H9 (cell line): Measurements from ENCODE around the gene EDC3. TPM values are rescaled to one million over a fixed set of nuclear protein-coding genes. Genes with fewer than 3 reads are reported as not detected.
"Not testable (repeated sequence)": the region's sequence is repeated elsewhere in the genome, so short reads cannot be mapped to it uniquely, and the experiment has no call there.

Experiments
- DNase-seq: peaks from one replicate; pipeline ENCODE4 v3.0.0-alpha.2; 2017
- H2AFZ ChIP-seq: one replicate; pipeline ENCODE4 v1.6.1; 2013; ENCODE audit warnings: mild to moderate bottlenecking, low read length, control low read depth, moderate library complexity
- H2AK5ac ChIP-seq: 2 replicates; pipeline ENCODE4 v1.6.1; 2013; ENCODE audit warnings: low read length, control low read depth, mixed read lengths; ENCODE audit not compliant: insufficient read length
- H2BK120ac ChIP-seq: one replicate; pipeline ENCODE4 v1.6.1; 2013; ENCODE audit warnings: low read depth, mild to moderate bottlenecking, low read length, control low read depth, inconsistent platforms; ENCODE audit not compliant: poor library complexity, severe bottlenecking
- H2BK12ac ChIP-seq: 2 replicates; pipeline ENCODE4 v1.6.1; 2013; ENCODE audit warnings: low read length, control low read depth, mixed read lengths, low read depth; ENCODE audit not compliant: insufficient read length
- H2BK15ac ChIP-seq: 2 replicates; pipeline ENCODE4 v1.6.1; 2013; ENCODE audit warnings: low read depth, low read length, control low read depth
- H2BK20ac ChIP-seq: one replicate; pipeline ENCODE4 v1.6.1; 2013; ENCODE audit warnings: low read depth, mild to moderate bottlenecking, low read length, control low read depth, inconsistent platforms; ENCODE audit not compliant: poor library complexity, severe bottlenecking
- H2BK5ac ChIP-seq: 2 replicates; pipeline ENCODE4 v1.6.1; 2013; ENCODE audit warnings: low read length, control low read depth, mixed read lengths; ENCODE audit not compliant: insufficient read length
- H3K14ac ChIP-seq: 2 replicates; pipeline ENCODE4 v1.6.1; 2013; ENCODE audit warnings: low read length, control low read depth; ENCODE audit not compliant: insufficient read depth
- H3K18ac ChIP-seq: 2 replicates; pipeline ENCODE4 v1.6.1; 2013; ENCODE audit warnings: low read depth, mild to moderate bottlenecking, mixed read lengths, low read length, control low read depth; ENCODE audit not compliant: insufficient read length
- H3K23ac ChIP-seq: 2 replicates; pipeline ENCODE4 v1.6.1; 2013; ENCODE audit warnings: low read length, control low read depth, mixed read lengths, low read depth; ENCODE audit not compliant: insufficient read length
- H3K23me2 ChIP-seq: 2 replicates; pipeline ENCODE4 v1.6.1; 2013; ENCODE audit warnings: low read depth, mild to moderate bottlenecking, mixed read lengths, low read length, control low read depth; ENCODE audit not compliant: insufficient read length, poor library complexity, severe bottlenecking
- H3K27ac ChIP-seq: 2 replicates; pipeline ENCODE4 v1.5.1; 2013; ENCODE audit warnings: low read length, control low read depth, mixed read lengths, low read depth; ENCODE audit not compliant: insufficient read length
- H3K27me3 ChIP-seq: 2 replicates; pipeline ENCODE4 v1.6.1; 2013; ENCODE audit warnings: low read length, control low read depth, inconsistent platforms; ENCODE audit not compliant: insufficient read depth
- H3K4ac ChIP-seq: 2 replicates; pipeline ENCODE4 v1.6.1; 2013; ENCODE audit warnings: low read depth, mild to moderate bottlenecking, control low read depth, inconsistent platforms, low read length, moderate library complexity
- H3K4me1 ChIP-seq: 2 replicates; pipeline ENCODE4 v1.6.1; 2013; ENCODE audit warnings: low read length, control low read depth, inconsistent platforms; ENCODE audit not compliant: insufficient read depth
- H3K4me2 ChIP-seq: 2 replicates; pipeline ENCODE4 v1.6.1; 2013; ENCODE audit warnings: low read length, control low read depth, mixed read lengths; ENCODE audit not compliant: insufficient read length, insufficient read depth
- H3K56ac ChIP-seq: 2 replicates; pipeline ENCODE4 v1.6.1; 2013; ENCODE audit warnings: low read depth, mild to moderate bottlenecking, mixed read lengths, low read length, control low read depth; ENCODE audit not compliant: insufficient read length
- H3K79me1 ChIP-seq: 2 replicates; pipeline ENCODE4 v1.6.1; 2013; ENCODE audit warnings: low read depth, mild to moderate bottlenecking, moderate library complexity, low read length, control low read depth, inconsistent platforms; ENCODE audit not compliant: insufficient read depth, poor library complexity, severe bottlenecking
- H3K79me2 ChIP-seq: 2 replicates; pipeline ENCODE4 v1.6.1; 2013; ENCODE audit warnings: low read length, control low read depth, inconsistent platforms; ENCODE audit not compliant: insufficient read depth
- H3K9ac ChIP-seq: 2 replicates; pipeline ENCODE4 v1.6.1; 2013; ENCODE audit warnings: low read length, control low read depth, mixed read lengths; ENCODE audit not compliant: insufficient read length; ENCODE audit errors: extremely low read depth
- H3K9me3 ChIP-seq: one replicate; pipeline ENCODE4 v1.6.1; 2013; ENCODE audit warnings: low read depth, low read length, inconsistent platforms; ENCODE audit not compliant: control insufficient read depth
- H3T11ph ChIP-seq: one replicate; pipeline ENCODE4 v1.6.1; 2013; ENCODE audit warnings: mild to moderate bottlenecking, low read length, control low read depth, inconsistent platforms
- H4K20me1 ChIP-seq: one replicate; pipeline ENCODE4 v1.6.1; 2013; ENCODE audit not compliant: control insufficient read depth, insufficient read length, insufficient read depth
- H4K5ac ChIP-seq: 2 replicates; pipeline ENCODE4 v1.6.1; 2013; ENCODE audit warnings: low read depth, mild to moderate bottlenecking, mixed read lengths, low read length, control low read depth; ENCODE audit not compliant: insufficient read length
- H4K8ac ChIP-seq: replicated peaks from 2 replicates; pipeline ENCODE4 v1.6.1; 2013; ENCODE audit warnings: low read length, control low read depth, mixed read lengths, low read depth; ENCODE audit not compliant: insufficient read length
- H4K91ac ChIP-seq: 2 replicates; pipeline ENCODE4 v1.6.1; 2013; ENCODE audit warnings: low read depth, mild to moderate bottlenecking, moderate library complexity, mixed read lengths, low read length, control low read depth; ENCODE audit not compliant: insufficient read length
- H3K27ac Mint-ChIP-seq, 3 experiments: 2 replicates in 2 of 3; 3 replicates in 1 of 3; pipeline ENCODE4 v1.8.0; 2020 to 2021; ENCODE audit warnings: mixed read lengths in 3 of 3, mild to moderate bottlenecking in 1 of 3, moderate library complexity in 1 of 3
- H3K27me3 Mint-ChIP-seq: 2 replicates; pipeline ENCODE4 v1.8.0; 2021; ENCODE audit warnings: low read depth, mild to moderate bottlenecking, moderate library complexity, mixed read lengths
- H3K36me3 Mint-ChIP-seq, 3 experiments: 2 replicates in 2 of 3; 3 replicates in 1 of 3; pipeline ENCODE4 v1.8.0; 2020 to 2021; ENCODE audit warnings: low read depth in 3 of 3, mixed read lengths in 3 of 3; ENCODE audit not compliant: insufficient read depth in 1 of 3
- H3K4me1 Mint-ChIP-seq, 2 experiments: 2 replicates each; pipeline ENCODE4 v1.8.0; 2020; ENCODE audit warnings: mixed read lengths in 2 of 2
- H3K4me3 Mint-ChIP-seq, 2 experiments: 2 replicates in 1 of 2; 3 replicates in 1 of 2; pipeline ENCODE4 v1.8.0; 2020 to 2021; ENCODE audit warnings: mild to moderate bottlenecking in 2 of 2, mixed read lengths in 2 of 2, moderate library complexity in 1 of 2
- H3K9me3 Mint-ChIP-seq, 2 experiments: 2 replicates in 1 of 2; 3 replicates in 1 of 2; pipeline ENCODE4 v1.8.0; 2020; ENCODE audit warnings: mild to moderate bottlenecking in 2 of 2, mixed read lengths in 2 of 2, moderate library complexity in 1 of 2
- WGBS: extraction: QIAGEN DNeasy Blood & Tissue Kit; methylation state at CpG from one replicate; pipeline ENCODE4 v1.1.7; 2013; ENCODE audit warnings: missing lambda C conversion rate, low lambda C conversion rate, mixed read lengths; ENCODE audit not compliant: insufficient read length; ENCODE audit errors: extremely low coverage; 5-methylcytosine and 5-hydroxymethylcytosine counted together
- total RNA-seq: library from RNA; stranded (reverse); gene quantifications from 2 replicates; pipeline ENCODE4 v1.2.1, GENCODE V29; 2021
- TF ChIP-seq, protein P1 (sequence below): fragments of 200-600 bp; sonication (generic); conservative IDR thresholded peaks from 3 replicates; pipeline ENCODE4 v1.8.0; 2021; ENCODE audit warnings: antibody characterized with exemption, mild to moderate bottlenecking

EDC3 gene
- total RNA-seq, 1 experiment from 2014 or later: 60.5 TPM

- no peak overlapping the region for H2BK20ac ChIP-seq
- no peak overlapping the region for H3K4me3 Mint-ChIP-seq
- H3K27ac ChIP-seq: no peak overlapping the region
- no peak overlapping the region for H3T11ph ChIP-seq
- H2AK5ac ChIP-seq: no peak overlapping the region
- H3K27ac Mint-ChIP-seq: no peak overlapping the region
- no peak overlapping the region for H2AFZ ChIP-seq
- H3K36me3 Mint-ChIP-seq: peaks cover 28 to 68% (median 61%) of the 10 kb centered on the region in 3 experiments; a peak in 6 of 7 replicates
- H2BK120ac ChIP-seq: no peak overlapping the region
- no peak overlapping the region for H3K4ac ChIP-seq
- no peak overlapping the region for H3K9ac ChIP-seq
- TF ChIP-seq, protein P1, sequence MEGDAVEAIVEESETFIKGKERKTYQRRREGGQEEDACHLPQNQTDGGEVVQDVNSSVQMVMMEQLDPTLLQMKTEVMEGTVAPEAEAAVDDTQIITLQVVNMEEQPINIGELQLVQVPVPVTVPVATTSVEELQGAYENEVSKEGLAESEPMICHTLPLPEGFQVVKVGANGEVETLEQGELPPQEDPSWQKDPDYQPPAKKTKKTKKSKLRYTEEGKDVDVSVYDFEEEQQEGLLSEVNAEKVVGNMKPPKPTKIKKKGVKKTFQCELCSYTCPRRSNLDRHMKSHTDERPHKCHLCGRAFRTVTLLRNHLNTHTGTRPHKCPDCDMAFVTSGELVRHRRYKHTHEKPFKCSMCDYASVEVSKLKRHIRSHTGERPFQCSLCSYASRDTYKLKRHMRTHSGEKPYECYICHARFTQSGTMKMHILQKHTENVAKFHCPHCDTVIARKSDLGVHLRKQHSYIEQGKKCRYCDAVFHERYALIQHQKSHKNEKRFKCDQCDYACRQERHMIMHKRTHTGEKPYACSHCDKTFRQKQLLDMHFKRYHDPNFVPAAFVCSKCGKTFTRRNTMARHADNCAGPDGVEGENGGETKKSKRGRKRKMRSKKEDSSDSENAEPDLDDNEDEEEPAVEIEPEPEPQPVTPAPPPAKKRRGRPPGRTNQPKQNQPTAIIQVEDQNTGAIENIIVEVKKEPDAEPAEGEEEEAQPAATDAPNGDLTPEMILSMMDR: no peak
- H2BK5ac ChIP-seq: no peak overlapping the region
- H3K23me2 ChIP-seq: no peaks in the 10 kb centered on the region
- no peak overlapping the region for H3K4me2 ChIP-seq
- peak; percentile 23 for DNase-seq
- no peak overlapping the region for H4K8ac ChIP-seq
- no peak overlapping the region for H4K91ac ChIP-seq
- H4K5ac ChIP-seq: no peak overlapping the region
- no peaks in the 10 kb centered on the region for H3K79me1 ChIP-seq
- H2BK12ac ChIP-seq: no peak overlapping the region
- WGBS: no CpG with 5 or more reads among the region's 6 CpGs
- H2BK15ac ChIP-seq: no peak overlapping the region
- H3K14ac ChIP-seq: no peak overlapping the region
- no peak overlapping the region for H3K23ac ChIP-seq
- H3K18ac ChIP-seq: no peak overlapping the region
- no peaks in the 10 kb centered on the region for H3K4me1 Mint-ChIP-seq
- H3K9me3 Mint-ChIP-seq: no peaks in the 10 kb centered on the region
- H3K56ac ChIP-seq: no peak overlapping the region
- no peaks in the 10 kb centered on the region for H3K79me2 ChIP-seq
- no peaks in the 10 kb centered on the region for H3K9me3 ChIP-seq
- no peaks in the 10 kb centered on the region for H3K27me3 ChIP-seq
- no peaks in the 10 kb centered on the region for H3K4me1 ChIP-seq
- H3K27me3 Mint-ChIP-seq: no peaks in the 10 kb centered on the region; the same call in 1 of the 2 replicates
- no peaks in the 10 kb centered on the region for H4K20me1 ChIP-seq
These were observed 65.3 kb downstream of the EDC3 start for GRCh38 chr15:74630284-74631086.

DNA sequence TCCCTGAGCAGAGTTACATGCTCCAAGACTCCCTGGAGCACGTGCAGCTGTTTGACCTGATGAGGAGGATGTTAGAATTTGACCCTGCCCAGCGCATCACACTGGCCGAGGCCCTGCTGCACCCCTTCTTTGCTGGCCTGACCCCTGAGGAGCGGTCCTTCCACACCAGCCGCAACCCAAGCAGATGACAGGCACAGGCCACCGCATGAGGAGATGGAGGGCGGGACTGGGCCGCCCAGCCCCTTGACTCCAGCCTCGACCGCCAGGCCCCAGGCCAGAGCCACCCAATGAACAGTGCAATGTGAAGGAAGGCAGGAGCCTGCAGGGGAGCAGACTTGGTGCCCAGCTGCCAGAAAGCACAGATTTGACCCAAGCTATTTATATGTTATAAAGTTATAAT lies 66.1 kb downstream of the EDC3 start:
- H2AFZ ChIP-seq, H3K4me3 Mint-ChIP-seq, H3K23ac ChIP-seq, H3K18ac ChIP-seq, H2BK15ac ChIP-seq, H3K27ac ChIP-seq, H4K5ac ChIP-seq, H3K4me1 ChIP-seq, H2BK20ac ChIP-seq, H4K20me1 ChIP-seq, H3K9ac ChIP-seq, H3K4me1 Mint-ChIP-seq, H3K79me1 ChIP-seq, H3K4ac ChIP-seq, H3K27me3 ChIP-seq, H3K27me3 Mint-ChIP-seq, H4K8ac ChIP-seq, H2BK12ac ChIP-seq, H3K14ac ChIP-seq, H3K56ac ChIP-seq, H3T11ph ChIP-seq, H3K9me3 ChIP-seq, H2BK5ac ChIP-seq, H3K27ac Mint-ChIP-seq, H3K4me2 ChIP-seq, H3K9me3 Mint-ChIP-seq, H3K79me2 ChIP-seq, H3K23me2 ChIP-seq, H2BK120ac ChIP-seq, H4K91ac ChIP-seq, H2AK5ac ChIP-seq: not testable (repeated sequence)
- WGBS: no CpG with 5 or more reads among the region's 10 CpGs
- DNase-seq: peak; percentile 18
- peaks cover 28 to 72% (median 65%) of the 10 kb centered on the region in 3 experiments; a peak in 6 of 7 replicates for H3K36me3 Mint-ChIP-seq
